ENCODE measurements around the gene JAKMIP2.

- TF ChIP-seq POLR2AphosphoS5 (IDR thresholded peaks at IDR 0.05; ENCODE audit: low read depth, low read length) = no peak
- TF ChIP-seq, protein P1, sequence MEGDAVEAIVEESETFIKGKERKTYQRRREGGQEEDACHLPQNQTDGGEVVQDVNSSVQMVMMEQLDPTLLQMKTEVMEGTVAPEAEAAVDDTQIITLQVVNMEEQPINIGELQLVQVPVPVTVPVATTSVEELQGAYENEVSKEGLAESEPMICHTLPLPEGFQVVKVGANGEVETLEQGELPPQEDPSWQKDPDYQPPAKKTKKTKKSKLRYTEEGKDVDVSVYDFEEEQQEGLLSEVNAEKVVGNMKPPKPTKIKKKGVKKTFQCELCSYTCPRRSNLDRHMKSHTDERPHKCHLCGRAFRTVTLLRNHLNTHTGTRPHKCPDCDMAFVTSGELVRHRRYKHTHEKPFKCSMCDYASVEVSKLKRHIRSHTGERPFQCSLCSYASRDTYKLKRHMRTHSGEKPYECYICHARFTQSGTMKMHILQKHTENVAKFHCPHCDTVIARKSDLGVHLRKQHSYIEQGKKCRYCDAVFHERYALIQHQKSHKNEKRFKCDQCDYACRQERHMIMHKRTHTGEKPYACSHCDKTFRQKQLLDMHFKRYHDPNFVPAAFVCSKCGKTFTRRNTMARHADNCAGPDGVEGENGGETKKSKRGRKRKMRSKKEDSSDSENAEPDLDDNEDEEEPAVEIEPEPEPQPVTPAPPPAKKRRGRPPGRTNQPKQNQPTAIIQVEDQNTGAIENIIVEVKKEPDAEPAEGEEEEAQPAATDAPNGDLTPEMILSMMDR (IDR thresholded peaks at IDR 0.05) = no peak
- TF ChIP-seq TCF7L2 (IDR thresholded peaks at IDR 0.05; ENCODE audit: low read depth, low read length) = no peak
- TF ChIP-seq, protein P2, sequence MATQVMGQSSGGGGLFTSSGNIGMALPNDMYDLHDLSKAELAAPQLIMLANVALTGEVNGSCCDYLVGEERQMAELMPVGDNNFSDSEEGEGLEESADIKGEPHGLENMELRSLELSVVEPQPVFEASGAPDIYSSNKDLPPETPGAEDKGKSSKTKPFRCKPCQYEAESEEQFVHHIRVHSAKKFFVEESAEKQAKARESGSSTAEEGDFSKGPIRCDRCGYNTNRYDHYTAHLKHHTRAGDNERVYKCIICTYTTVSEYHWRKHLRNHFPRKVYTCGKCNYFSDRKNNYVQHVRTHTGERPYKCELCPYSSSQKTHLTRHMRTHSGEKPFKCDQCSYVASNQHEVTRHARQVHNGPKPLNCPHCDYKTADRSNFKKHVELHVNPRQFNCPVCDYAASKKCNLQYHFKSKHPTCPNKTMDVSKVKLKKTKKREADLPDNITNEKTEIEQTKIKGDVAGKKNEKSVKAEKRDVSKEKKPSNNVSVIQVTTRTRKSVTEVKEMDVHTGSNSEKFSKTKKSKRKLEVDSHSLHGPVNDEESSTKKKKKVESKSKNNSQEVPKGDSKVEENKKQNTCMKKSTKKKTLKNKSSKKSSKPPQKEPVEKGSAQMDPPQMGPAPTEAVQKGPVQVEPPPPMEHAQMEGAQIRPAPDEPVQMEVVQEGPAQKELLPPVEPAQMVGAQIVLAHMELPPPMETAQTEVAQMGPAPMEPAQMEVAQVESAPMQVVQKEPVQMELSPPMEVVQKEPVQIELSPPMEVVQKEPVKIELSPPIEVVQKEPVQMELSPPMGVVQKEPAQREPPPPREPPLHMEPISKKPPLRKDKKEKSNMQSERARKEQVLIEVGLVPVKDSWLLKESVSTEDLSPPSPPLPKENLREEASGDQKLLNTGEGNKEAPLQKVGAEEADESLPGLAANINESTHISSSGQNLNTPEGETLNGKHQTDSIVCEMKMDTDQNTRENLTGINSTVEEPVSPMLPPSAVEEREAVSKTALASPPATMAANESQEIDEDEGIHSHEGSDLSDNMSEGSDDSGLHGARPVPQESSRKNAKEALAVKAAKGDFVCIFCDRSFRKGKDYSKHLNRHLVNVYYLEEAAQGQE (IDR thresholded peaks at IDR 0.05; ENCODE audit: insufficient read depth in 1 of 2, low read depth in 2 of 2, low read length in 1 of 2) = no peak
Observed at GRCh38 chr5:147661541-147661940, 121.0 kb downstream of the JAKMIP2 start.

Data from Panc1 (cell line).